NCI-H2107 treated with DMSO at 0.1 percent for 48 hours (cell line): ENCODE results near the gene AQP2.

Experiments
- DNase-seq: peaks from one replicate; lab custom pipeline; 2025; ENCODE audit not compliant: unreplicated experiment; lab: John Stamatoyannopoulos, UW

AQP2 gene

GRCh38 chr12:49939707-49940106 lies 10.8 kb upstream of the AQP2 start:
- no peak for DNase-seq

DNA sequence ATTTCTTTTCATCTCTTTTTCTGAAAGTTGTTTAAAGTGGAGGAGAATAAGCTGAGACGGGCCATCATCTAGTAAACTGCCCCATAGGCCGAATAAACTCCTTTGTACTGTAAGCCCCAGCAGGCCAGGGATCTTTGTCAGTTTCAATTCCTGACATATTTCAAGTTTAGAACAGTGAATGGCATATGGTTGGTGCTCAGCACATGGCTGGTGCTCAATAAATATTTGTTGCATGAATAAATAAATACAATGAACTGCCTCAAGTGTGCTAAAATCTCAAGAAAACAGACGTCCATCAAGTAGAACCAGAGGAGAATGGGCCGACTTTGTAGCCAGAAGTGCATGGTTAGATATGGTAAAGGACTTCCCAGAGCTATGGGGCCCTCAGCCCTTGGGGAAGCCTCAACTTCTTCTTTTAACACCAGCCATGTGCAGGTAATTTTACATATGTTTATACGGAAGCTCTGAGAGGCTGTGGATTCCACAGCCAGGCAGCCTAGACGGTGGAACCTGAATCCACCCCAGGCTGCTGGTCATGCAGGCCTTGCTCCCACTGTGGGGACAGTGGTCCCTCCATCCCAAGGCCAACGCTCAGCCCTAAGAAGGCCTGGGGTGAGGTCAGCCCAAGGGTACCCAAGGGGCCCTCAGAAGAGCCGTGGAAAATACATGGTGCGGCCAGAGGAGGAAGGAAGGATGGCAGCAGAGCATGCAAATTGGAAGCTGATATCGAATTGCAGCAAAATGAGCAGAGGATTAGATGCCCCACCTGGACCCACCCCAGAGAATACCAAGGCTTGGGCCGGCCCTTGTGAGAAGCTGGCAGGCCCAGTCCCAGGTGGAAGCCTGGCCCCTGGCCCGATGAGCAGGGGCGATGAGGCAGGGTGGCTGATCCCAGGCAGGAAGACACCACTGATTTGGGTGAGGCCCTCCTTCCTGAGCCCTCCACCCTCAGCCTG lies 8.7 kb upstream of the AQP2 start:
- DNase-seq = no peak

DNA sequence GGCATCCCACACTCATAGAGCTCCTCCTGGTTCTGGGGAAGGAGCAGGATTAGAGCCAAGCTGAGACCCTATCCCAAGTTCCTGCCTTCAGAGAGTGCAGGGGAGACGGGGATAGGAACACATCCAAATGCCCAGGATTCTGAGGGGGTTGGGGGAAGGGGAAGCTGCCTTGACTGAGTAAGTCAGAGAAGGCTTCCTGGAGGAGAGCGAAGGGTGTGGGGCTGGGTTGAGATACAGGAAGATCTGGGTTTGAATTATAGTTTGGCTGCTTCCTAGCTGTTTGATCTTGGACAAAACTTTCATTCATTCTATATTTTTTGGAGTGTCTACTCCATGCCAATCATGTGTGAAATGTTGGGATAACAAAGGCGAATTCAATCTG lies 8.0 kb upstream of the AQP2 start:
- DNase-seq = no peak

DNA sequence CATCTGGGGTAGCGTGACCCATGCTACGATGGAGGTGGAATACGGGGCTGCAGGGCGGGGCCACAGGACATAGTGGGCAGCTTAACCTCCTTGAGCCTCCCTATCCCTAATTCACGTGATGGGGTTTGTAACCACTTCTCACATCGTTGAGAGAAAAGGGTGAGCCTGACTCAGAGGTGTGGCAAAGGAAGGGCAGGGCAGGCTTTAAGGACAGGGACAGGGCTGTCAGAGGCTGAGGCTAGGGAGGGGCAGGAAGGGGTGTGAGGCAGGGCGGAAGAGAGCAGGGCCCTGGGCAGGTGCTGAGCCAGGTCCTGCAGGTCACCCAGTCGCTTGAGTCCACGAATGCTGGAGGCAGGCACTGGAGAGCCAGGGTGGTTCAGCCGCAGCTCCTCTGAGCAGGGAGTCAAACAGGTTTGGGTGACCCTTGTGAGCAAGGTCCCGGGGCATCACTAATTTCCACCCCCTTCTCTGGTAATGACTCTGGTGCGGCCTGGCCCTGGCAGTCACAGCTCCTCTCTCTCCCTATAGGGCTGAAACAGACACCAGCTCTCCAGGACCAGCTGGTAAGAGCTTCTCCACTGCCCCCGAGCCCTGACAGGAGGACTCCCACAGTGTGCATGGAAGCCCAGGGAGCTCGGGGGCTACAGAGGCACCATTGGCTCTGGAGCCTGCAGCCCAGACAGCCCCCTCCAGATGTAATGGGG lies 7.5 kb upstream of the AQP2 start:
- DNase-seq = no peak

- DNase-seq = no peak
Measured at GRCh38 chr12:49943625-49943960, 6.9 kb upstream of the AQP2 start.

GRCh38 chr12:49944046-49944445 lies 6.5 kb upstream of the AQP2 start:
- DNase-seq = no peak

DNA sequence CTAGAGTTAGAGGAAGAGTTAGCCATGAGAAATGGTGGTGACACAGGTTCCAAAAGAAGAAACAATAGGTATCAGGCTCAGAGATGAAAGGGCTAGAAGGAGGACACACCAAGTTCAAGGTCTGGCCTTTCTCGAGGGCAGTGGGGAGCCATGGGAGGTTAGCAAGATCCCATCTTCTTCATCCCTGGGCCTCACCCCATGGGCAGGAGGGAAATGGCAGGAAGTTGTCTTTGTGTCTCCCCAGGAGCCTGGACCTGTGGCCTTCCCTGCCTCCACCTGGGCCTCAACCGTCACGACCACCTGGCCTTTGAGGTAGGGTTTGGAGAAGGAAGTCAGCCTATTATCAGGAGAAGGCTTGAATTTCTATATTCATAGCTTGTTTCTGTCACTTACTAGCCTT lies 5.8 kb upstream of the AQP2 start:
- no peak for DNase-seq

GRCh38 chr12:49945394-49946080 lies 5.0 kb upstream of the AQP2 start:
- no peak for DNase-seq

GRCh38 chr12:49946086-49946485 lies 4.5 kb upstream of the AQP2 start:
- DNase-seq = no peak

GRCh38 chr12:49946497-49946896 lies 4.0 kb upstream of the AQP2 start:
- no peak for DNase-seq

GRCh38 chr12:49947593-49948226 lies 2.8 kb upstream of the AQP2 start:
- DNase-seq = no peak

GRCh38 chr12:49948866-49949845 lies 1.4 kb upstream of the AQP2 start:
- DNase-seq = no peak

DNA sequence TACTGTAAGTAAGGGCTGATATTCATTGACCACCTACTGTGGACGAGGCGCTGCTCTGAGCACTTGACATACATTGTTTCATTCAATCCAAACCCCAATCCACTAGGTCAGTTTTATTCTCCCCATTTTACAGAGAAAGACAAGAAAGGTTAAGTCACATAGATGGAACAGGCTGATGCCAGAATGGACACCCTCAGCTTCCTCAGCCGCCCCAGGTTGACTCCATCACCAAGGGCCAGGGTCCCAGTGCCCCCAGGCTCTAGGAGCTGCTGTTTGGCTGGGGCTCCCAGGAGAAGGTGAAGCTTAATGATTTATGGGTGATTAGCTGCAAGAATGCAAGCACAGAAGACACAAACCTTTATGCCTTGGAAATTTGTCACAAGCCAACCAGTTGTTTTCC lies 671 bp upstream of the AQP2 start:
- DNase-seq = no peak

- DNase-seq = no peak
Measured at GRCh38 chr12:49951411-49952240, 1.1 kb downstream of the AQP2 start.

DNA sequence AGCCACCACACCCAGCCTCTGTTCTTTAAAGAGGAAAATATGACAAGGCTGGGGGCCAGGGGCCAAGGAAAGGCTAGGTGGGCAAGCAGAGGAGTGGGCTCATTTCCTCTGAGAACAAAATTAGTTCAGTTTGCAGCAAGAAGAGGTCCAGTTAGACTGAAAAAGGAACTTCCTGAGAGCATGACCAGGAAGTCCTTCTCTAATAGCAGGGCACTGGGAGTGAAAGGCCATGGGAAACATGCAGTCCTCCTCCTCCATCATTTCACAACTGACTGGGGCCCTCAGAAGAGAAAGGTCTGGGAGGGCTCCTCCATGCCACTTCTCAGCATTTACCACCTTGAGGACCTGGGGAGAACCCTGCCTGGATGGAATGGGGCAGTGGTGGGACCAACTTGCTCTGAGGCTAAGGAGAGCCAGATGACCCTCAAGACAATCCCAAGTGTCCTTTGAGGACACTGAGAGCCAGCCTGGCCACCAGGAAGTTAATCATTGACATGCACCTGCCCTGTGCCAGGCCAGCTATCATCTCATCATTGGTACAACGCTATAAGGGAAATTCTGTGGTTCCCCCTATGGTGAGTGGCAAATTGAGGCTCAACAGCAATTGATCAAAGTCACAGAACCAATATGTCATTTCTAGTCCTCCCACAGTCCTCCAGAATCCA lies 2.0 kb downstream of the AQP2 start:
- no peak for DNase-seq

DNA sequence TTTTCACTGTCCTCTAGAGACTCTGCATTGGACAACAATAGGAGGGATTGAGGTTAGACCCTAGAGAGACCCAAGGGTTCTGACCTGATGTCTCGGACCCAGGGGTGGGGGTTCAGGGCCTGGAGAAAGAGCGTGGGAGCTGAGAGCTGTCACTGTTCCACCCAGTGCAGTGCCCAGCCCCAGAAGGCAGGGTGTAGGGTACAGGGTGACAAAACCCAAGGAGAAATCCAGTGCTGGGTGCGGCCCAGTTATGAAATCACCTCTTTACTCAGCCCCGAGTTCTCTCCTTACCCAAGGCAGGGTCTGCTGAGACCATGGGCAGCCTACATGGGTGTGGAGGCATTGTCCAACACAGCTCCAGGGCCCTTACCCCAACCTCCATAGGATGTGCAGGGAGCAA lies 2.6 kb downstream of the AQP2 start:
- DNase-seq = no peak

GRCh38 chr12:49953961-49954846 lies 3.7 kb downstream of the AQP2 start:
- no peak for DNase-seq
